ENCODE measurements around the gene PEA15. TPM values are rescaled to one million over a fixed set of nuclear protein-coding genes. Genes with fewer than 3 reads are reported as not detected.

PEA15 gene
- total RNA-seq, 2 donors from 2014 or later, result 19.6 to 21.6 TPM

DNA sequence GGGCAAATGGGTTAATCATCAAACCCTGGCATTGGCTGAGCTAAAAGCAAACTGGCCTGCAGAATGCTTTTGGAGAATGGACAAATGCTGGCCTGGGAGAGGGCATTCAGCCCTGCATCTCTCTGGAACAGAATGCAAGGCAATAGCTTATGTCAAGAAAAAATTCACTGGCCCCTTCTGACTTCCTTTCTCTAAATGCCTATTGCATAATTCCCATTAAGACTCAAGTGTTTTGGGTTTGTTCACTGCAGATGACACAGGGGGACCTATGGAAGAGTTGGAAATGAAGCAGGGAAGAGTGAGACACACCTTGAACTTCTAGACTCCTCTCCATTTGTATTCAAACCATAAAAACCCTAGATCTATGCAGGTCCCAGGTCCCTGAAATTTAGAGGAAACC is 15.9 kb downstream of the PEA15 start:
- DNase-seq, result no peak
- Mint-ChIP-seq H3K36me3 (ENCODE audit: low read depth) (peaks cover 2% of the 10 kb centered on the region), H3K4me1 (peaks cover 7% of the 10 kb centered on the region), H3K27me3 (no peaks in the 10 kb centered on the region), H3K4me3 (no peak overlapping the region), H3K27ac (peak overlapping the region; percentile 34)
- no peak for ATAC-seq
- no peaks in the 10 kb centered on the region for H3K9me3 ChIP-seq (ENCODE audit: control insufficient read depth, low read length, poor library complexity, severe bottlenecking)

DNA sequence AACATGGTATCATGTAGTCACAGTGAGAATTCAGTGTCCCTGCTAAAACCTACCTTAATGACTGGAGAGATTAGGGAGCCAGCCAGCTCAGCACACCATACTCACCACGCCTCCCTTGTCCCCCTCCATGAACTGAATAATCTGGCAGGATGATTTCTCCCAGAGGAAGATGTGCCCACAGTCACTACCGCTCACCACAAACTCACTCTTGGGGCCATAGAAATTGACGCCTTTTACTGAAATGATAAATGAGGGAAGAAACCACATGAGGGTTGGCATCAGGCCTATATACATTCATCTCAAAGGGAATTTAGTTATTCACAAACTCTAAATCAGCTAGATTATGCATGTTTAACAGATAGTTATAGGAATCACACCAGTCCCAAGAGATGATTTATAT is 17.4 kb downstream of the PEA15 start:
- Mint-ChIP-seq H3K27me3 (no peaks in the 10 kb centered on the region), H3K4me1 (peaks cover 4% of the 10 kb centered on the region), H3K27ac (peak overlapping the region; percentile 16), H3K36me3 (ENCODE audit: low read depth) (peaks cover 2% of the 10 kb centered on the region), H3K4me3 (no peak overlapping the region)
- H3K9me3 ChIP-seq (ENCODE audit: control insufficient read depth, low read length, poor library complexity, severe bottlenecking), result no peaks in the 10 kb centered on the region
- no peak for ATAC-seq
- no peak for DNase-seq

GRCh38 chr1:160224606-160225005 is 19.4 kb downstream of the PEA15 start:
- no peak overlapping the region for H3K4me3 Mint-ChIP-seq
- H3K27ac Mint-ChIP-seq, result no peak overlapping the region
- DNase-seq (no peak), ATAC-seq (no peak)
- H3K4me1 Mint-ChIP-seq, result peaks cover 4% of the 10 kb centered on the region
- no peaks in the 10 kb centered on the region for H3K9me3 ChIP-seq (ENCODE audit: control insufficient read depth, low read length, poor library complexity, severe bottlenecking)
- no peaks in the 10 kb centered on the region for H3K27me3 Mint-ChIP-seq
- no peaks in the 10 kb centered on the region for H3K36me3 Mint-ChIP-seq (ENCODE audit: low read depth)

GRCh38 chr1:160225345-160225744 is 20.2 kb downstream of the PEA15 start:
- Mint-ChIP-seq H3K27ac (no peak overlapping the region), H3K27me3 (no peaks in the 10 kb centered on the region), H3K4me3 (no peak overlapping the region), H3K36me3 (ENCODE audit: low read depth) (no peaks in the 10 kb centered on the region), H3K4me1 (no peaks in the 10 kb centered on the region)
- no peak for DNase-seq
- H3K9me3 ChIP-seq (ENCODE audit: control insufficient read depth, low read length, poor library complexity, severe bottlenecking), result no peaks in the 10 kb centered on the region
- no peak for ATAC-seq

- Mint-ChIP-seq H3K27ac (no peak overlapping the region), H3K4me1 (no peaks in the 10 kb centered on the region), H3K27me3 (no peaks in the 10 kb centered on the region), H3K4me3 (no peak overlapping the region), H3K36me3 (ENCODE audit: low read depth) (no peaks in the 10 kb centered on the region)
- ATAC-seq, result no peak
- no peaks in the 10 kb centered on the region for H3K9me3 ChIP-seq (ENCODE audit: control insufficient read depth, low read length, poor library complexity, severe bottlenecking)
- DNase-seq, result no peak
Observed at GRCh38 chr1:160226623-160227022, 21.4 kb downstream of the PEA15 start.

GRCh38 chr1:160227034-160227433 is 21.9 kb downstream of the PEA15 start:
- H3K27ac Mint-ChIP-seq, result no peak overlapping the region
- ATAC-seq, result no peak
- no peaks in the 10 kb centered on the region for H3K4me1 Mint-ChIP-seq
- DNase-seq, result no peak
- no peaks in the 10 kb centered on the region for H3K36me3 Mint-ChIP-seq (ENCODE audit: low read depth)
- no peak overlapping the region for H3K4me3 Mint-ChIP-seq
- no peaks in the 10 kb centered on the region for H3K27me3 Mint-ChIP-seq
- H3K9me3 ChIP-seq (ENCODE audit: control insufficient read depth, low read length, poor library complexity, severe bottlenecking), result no peaks in the 10 kb centered on the region

DNA sequence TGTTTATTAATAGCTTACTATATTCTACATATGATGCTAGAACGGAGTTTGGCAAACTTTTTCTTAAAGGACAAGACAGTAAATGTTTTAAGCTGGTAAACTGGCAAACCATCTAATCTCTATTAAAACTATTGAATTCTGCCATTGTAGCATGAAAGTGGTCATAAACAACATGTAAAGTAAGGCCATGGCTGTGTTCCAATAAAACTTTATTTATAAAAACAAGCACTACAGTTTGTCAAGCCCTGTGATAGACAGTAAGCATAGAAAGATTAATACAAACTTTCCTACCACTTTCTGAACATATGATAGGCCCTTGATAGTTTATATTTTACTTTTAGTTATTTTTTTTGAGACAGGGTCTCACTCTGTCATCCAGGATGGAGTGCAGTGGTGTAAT is 22.4 kb downstream of the PEA15 start:
- no peak overlapping the region for H3K27ac Mint-ChIP-seq
- DNase-seq (no peak), ATAC-seq (no peak)

DNA sequence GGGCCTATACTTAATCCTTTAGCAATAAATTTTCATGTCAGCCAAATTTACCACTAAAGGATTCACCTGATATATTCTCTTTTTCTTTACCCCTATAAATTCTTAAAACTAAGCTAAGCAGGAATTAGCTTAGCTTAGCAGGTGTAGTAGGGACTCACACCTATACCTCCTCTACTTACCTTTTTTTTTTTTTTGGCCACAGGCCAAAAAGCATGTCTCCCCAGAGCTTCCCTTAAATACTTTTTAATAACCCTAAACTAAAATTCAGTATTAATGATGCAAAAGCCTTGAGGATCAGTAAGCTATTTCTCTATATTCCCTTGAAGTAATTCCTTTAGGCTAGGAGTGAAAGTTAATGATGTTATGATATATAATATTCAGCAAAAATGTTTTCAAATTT is 23.2 kb downstream of the PEA15 start:
- DNase-seq, result no peak
- H3K27me3 Mint-ChIP-seq, result no peaks in the 10 kb centered on the region
- H3K4me1 Mint-ChIP-seq, result peaks cover 1% of the 10 kb centered on the region
- H3K27ac Mint-ChIP-seq, result no peak overlapping the region
- H3K36me3 Mint-ChIP-seq (ENCODE audit: low read depth), result no peaks in the 10 kb centered on the region
- ATAC-seq, result no peak
- H3K4me3 Mint-ChIP-seq, result no peak overlapping the region
- H3K9me3 ChIP-seq (ENCODE audit: control insufficient read depth, low read length, poor library complexity, severe bottlenecking), result no peaks in the 10 kb centered on the region

More for the DNA sequence above, 22.4 kb downstream of the PEA15 start:
- Mint-ChIP-seq H3K27me3 (no peaks in the 10 kb centered on the region), H3K4me1 (no peaks in the 10 kb centered on the region), H3K4me3 (no peak overlapping the region), H3K36me3 (ENCODE audit: low read depth) (no peaks in the 10 kb centered on the region)
- H3K9me3 ChIP-seq (ENCODE audit: control insufficient read depth, low read length, poor library complexity, severe bottlenecking), result no peaks in the 10 kb centered on the region

DNA sequence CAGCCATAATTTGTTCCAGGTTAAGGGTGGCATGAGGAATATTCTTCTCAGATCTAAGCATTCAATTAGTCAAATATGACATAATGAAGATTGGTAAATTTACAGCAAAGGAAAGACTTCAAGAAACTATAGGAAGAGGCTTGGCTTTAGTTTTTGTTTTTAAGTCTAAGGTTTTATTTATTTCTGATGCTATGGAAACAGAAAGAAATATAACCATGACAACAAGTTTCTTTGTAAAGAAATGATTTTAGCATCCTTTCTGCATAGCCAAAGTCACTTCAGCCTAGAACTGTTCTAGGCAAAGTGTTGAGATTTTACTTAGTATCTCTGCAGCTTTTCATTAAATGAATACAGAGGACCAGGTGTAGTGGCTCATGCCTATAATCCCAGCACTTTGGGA is 27.7 kb downstream of the PEA15 start:
- Mint-ChIP-seq H3K4me3 (no peak overlapping the region), H3K27ac (peak overlapping the region; percentile 37), H3K27me3 (no peaks in the 10 kb centered on the region), H3K4me1 (peaks cover 11% of the 10 kb centered on the region), H3K36me3 (ENCODE audit: low read depth) (peaks cover 3% of the 10 kb centered on the region)
- DNase-seq (no peak), ATAC-seq (peak; percentile 50)
- no peaks in the 10 kb centered on the region for H3K9me3 ChIP-seq (ENCODE audit: control insufficient read depth, low read length, poor library complexity, severe bottlenecking)

GRCh38 chr1:160236806-160237205 is 31.6 kb downstream of the PEA15 start:
- no peak for DNase-seq
- no peak for ATAC-seq
- no peaks in the 10 kb centered on the region for H3K9me3 ChIP-seq (ENCODE audit: control insufficient read depth, low read length, poor library complexity, severe bottlenecking)
- no peak overlapping the region for H3K27ac Mint-ChIP-seq
- no peaks in the 10 kb centered on the region for H3K27me3 Mint-ChIP-seq
- H3K4me1 Mint-ChIP-seq, result peaks cover 15% of the 10 kb centered on the region
- H3K36me3 Mint-ChIP-seq (ENCODE audit: low read depth), result peaks cover 11% of the 10 kb centered on the region
- H3K4me3 Mint-ChIP-seq, result no peak overlapping the region

DNA sequence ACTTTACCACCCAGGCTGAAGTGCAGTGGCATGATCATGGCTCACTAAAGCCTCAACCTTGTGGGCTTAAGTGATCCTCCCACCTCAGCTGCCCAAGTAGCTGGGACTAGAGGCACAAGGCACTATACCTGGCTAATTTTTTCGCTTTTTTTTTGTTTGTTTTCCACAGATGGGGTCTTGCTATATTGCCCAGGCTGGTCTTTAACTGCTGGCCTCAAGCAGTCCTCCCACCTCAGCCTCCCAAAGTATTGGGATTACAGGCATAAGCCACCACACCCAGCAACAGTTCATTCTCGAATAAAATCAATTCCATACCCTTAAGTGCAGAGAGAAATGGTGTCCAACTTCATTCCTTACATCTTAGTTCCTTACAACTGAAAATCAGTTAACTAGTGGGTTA is 32.4 kb downstream of the PEA15 start:
- peaks cover 15% of the 10 kb centered on the region for H3K4me1 Mint-ChIP-seq
- no peaks in the 10 kb centered on the region for H3K27me3 Mint-ChIP-seq
- peak overlapping the region; percentile 4 for H3K27ac Mint-ChIP-seq
- no peak for ATAC-seq
- H3K9me3 ChIP-seq (ENCODE audit: control insufficient read depth, low read length, poor library complexity, severe bottlenecking), result no peaks in the 10 kb centered on the region
- no peak for DNase-seq
- no peak overlapping the region for H3K4me3 Mint-ChIP-seq
- peaks cover 11% of the 10 kb centered on the region for H3K36me3 Mint-ChIP-seq (ENCODE audit: low read depth)

DNA sequence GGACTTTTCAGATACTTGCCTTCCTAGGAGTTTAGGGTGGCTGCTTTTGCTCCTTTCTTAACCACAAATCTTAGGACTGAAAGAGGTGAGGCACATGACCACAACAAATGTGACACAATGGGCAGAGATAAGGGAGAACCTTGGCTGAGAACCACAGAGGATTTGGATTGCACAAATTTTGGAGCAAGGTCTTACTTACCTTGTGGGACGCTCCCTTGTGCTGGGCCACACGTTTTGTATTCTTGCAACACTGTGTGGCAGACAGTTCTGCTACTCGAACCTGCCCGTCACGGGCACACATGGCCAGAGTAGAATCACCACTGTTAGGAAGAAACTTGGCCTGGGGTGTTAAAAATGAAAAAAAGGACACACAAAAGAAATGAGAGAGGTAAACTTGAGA is 33.2 kb downstream of the PEA15 start:
- no peaks in the 10 kb centered on the region for H3K27me3 Mint-ChIP-seq
- peak overlapping the region; percentile 67 for H3K27ac Mint-ChIP-seq
- no peaks in the 10 kb centered on the region for H3K9me3 ChIP-seq (ENCODE audit: control insufficient read depth, low read length, poor library complexity, severe bottlenecking)
- H3K4me3 Mint-ChIP-seq, result no peak overlapping the region
- ATAC-seq (no peak), DNase-seq (no peak)
- H3K36me3 Mint-ChIP-seq (ENCODE audit: low read depth), result peaks cover 11% of the 10 kb centered on the region
- H3K4me1 Mint-ChIP-seq, result peaks cover 14% of the 10 kb centered on the region

DNA sequence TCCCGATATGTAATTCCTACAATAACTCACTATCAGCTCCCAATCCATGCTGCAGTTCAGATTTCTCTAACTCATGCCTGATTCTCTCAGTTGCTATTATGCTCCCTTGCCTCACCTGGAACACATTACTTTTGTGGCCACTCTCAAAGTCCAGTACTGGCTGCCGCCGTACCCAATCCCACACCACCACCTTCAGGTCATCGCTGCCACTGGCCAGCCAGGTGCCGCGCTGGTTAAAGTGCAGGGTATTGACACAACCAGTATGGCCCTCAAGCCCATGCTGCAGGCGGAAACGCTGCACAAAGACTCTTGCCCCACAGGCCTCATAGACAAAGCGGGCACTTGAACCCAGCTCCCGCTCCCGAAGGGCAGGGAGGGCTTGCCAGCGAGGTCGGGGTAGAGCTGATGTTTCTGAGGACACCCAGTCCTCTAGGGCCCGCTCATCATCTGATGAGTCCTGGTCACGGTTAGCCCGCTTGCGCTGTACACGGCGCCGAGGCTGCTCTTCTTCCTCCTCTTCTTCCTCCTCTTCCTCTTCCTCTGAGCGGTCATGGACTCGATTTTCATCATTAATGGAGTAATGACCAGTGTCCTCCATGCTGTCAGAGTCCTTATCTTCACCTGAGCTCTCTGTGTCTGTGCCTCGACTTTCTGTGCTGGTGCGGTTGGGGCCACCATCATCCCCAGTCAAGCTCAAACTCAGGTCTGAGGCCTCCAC is 34.6 kb downstream of the PEA15 start:
- no peak overlapping the region for H3K27ac Mint-ChIP-seq

DNA sequence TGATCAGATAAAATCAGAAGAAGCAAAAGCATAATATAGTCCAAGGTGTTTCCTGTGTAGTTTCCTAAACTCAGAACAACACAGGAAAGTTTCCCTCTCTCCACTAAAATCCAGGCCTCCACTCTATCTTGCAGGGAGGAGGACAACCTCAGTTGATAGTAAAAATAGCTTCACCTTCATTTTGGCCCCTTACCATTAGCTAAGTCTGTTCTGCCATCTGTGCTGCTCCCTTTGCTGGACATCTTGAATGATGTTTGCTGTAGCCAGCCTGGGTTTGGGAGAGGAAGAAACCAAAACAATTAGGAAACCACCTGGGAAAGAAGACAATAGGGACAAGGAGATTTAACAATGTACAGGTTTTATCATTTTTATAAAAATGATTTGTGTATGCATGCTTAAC is 38.6 kb downstream of the PEA15 start:
- Mint-ChIP-seq H3K27me3 (no peaks in the 10 kb centered on the region), H3K27ac (no peak overlapping the region), H3K4me3 (no peak overlapping the region), H3K36me3 (ENCODE audit: low read depth) (peaks cover 3% of the 10 kb centered on the region), H3K4me1 (peaks cover 19% of the 10 kb centered on the region)
- ATAC-seq (no peak), DNase-seq (no peak)
- H3K9me3 ChIP-seq (ENCODE audit: control insufficient read depth, low read length, poor library complexity, severe bottlenecking), result no peaks in the 10 kb centered on the region

More for the DNA sequence above, 34.6 kb downstream of the PEA15 start:
- peaks cover 11% of the 10 kb centered on the region for H3K4me1 Mint-ChIP-seq
- DNase-seq, result no peak
- H3K36me3 Mint-ChIP-seq (ENCODE audit: low read depth), result peaks cover 7% of the 10 kb centered on the region
- H3K27me3 Mint-ChIP-seq, result no peaks in the 10 kb centered on the region
- H3K9me3 ChIP-seq (ENCODE audit: control insufficient read depth, low read length, poor library complexity, severe bottlenecking), result no peaks in the 10 kb centered on the region
- peak overlapping the region; percentile 79 for H3K4me3 Mint-ChIP-seq
- no peak for ATAC-seq
